Islet precursor cell (in vitro differentiated cells): ENCODE measurements around the gene ZNF532.
"Not testable (repeated sequence)": the region's sequence is repeated elsewhere in the genome, so short reads cannot be mapped to it uniquely, and the experiment has no call there.

Experiments used
- DNase-seq: peaks from one replicate; pipeline ENCODE4 v3.0.0-alpha.2; 2018

The ZNF532 gene, protein sequence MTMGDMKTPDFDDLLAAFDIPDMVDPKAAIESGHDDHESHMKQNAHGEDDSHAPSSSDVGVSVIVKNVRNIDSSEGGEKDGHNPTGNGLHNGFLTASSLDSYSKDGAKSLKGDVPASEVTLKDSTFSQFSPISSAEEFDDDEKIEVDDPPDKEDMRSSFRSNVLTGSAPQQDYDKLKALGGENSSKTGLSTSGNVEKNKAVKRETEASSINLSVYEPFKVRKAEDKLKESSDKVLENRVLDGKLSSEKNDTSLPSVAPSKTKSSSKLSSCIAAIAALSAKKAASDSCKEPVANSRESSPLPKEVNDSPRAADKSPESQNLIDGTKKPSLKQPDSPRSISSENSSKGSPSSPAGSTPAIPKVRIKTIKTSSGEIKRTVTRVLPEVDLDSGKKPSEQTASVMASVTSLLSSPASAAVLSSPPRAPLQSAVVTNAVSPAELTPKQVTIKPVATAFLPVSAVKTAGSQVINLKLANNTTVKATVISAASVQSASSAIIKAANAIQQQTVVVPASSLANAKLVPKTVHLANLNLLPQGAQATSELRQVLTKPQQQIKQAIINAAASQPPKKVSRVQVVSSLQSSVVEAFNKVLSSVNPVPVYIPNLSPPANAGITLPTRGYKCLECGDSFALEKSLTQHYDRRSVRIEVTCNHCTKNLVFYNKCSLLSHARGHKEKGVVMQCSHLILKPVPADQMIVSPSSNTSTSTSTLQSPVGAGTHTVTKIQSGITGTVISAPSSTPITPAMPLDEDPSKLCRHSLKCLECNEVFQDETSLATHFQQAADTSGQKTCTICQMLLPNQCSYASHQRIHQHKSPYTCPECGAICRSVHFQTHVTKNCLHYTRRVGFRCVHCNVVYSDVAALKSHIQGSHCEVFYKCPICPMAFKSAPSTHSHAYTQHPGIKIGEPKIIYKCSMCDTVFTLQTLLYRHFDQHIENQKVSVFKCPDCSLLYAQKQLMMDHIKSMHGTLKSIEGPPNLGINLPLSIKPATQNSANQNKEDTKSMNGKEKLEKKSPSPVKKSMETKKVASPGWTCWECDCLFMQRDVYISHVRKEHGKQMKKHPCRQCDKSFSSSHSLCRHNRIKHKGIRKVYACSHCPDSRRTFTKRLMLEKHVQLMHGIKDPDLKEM (N-terminal part only)

DNA sequence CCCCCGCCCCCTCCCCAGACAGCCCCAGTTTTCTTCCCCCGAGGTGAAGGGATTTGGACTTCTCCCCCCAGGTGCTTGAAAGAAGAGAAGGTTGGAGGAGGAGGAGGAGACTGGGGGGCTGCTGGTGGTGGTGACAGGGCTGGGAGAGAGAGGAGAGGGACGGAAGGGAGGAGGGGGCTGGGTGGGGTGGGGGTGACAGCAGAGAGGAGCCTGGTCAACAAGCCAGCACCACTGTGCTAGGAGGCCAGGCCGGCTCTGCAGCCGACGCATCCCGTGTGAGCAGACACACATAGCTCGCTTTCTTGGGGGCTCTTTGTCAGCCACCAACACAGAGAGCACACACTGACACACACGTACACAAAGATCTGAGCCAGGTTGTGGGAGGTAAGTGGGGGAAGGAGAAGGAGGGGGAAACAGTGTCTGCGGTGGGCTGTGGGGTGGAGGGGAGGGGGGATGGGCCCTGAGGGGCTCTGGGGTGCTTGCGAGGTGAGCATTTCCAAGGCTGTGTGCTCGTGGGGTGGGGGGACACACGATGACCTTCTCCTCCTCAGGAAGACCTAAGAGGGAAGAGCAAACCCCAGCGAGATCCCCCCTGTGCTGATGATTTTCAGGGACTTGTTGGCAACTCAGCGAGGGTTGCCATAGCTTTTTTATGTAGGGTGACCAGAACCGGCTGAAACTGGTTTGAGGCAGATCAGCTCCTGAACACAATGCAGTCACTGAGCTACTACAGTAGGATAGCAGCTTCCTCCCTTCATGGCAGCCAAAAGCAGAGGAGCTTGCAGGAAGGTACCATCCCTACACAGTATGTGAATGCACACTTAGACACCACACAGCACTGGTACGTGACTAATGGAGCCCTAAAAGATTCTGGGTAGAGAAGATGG is at the start of gene ZNF532:
TSS of gene ZNF532 (plus strand) at position 732 of the 887 bp plus-strand sequence. CDS start 53,411 bp downstream, outside the sequence.
- DNase-seq: peak; percentile 87

- DNase-seq: no peak
Measured at GRCh38 chr18:58819051-58819450, 45.6 kb upstream of the ZNF532 start.

GRCh38 chr18:58820251-58820650 is 44.4 kb upstream of the ZNF532 start:
- no peak for DNase-seq

DNA sequence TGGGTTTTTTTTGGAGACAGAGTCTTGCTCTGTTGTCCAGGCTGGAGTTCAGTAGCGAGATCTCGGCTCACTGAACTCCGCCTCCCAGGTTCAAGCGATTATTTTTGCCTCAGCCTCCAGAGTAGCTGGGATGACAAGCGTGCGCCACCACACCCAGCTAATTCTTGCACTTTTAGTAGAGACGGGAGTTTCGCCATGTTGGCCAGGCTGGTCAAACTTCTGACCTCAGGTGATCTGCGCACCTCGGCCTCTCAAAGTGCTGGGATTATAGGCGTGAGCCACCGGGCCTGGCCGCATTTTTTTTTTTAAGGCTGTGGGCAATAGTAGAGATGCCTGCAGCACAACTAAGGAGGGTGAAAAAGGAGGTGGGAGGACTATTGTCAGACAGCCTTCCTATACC is 41.7 kb upstream of the ZNF532 start:
- DNase-seq: no peak

DNA sequence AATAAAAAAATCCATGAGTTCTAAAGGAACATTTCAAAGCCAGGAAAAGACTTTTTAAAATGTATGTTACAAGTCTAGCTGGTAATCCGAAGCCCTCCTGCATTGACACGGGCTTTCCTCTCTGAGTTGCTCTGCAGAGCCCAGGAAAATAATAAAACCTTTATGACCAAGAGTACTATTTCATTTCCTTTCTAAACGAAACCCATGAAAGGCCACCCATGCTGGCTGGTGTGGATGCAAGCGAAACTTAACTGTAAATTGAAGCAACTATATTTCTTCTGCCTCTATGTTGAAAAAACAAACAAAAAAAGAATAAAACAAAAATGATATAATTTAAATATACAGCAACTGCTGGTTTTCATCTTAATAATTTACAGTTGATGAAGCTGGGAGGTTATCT is 41.3 kb upstream of the ZNF532 start:
- DNase-seq: no peak

GRCh38 chr18:58826926-58827325 is 37.8 kb upstream of the ZNF532 start:
- not testable (repeated sequence) for DNase-seq

DNA sequence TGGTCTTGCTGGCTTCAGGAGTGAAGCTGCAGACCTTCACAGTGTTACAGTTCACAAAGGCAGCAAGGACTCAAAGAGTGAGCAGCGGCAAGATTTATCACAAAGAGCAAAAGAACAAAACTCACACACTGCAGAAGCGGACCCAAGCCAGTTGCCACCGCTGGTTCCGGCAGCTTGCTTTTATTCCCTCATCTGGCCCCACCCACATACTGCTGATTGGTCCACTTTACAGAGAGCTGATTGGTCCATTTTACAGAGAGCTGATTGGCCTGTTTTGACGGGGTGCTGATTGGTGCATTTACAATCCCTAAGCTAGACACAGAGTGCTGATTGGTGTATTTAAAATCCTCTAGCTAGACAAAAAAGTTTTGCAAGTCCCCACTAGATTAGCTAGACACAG is 37.2 kb upstream of the ZNF532 start:
- no peak for DNase-seq

DNA sequence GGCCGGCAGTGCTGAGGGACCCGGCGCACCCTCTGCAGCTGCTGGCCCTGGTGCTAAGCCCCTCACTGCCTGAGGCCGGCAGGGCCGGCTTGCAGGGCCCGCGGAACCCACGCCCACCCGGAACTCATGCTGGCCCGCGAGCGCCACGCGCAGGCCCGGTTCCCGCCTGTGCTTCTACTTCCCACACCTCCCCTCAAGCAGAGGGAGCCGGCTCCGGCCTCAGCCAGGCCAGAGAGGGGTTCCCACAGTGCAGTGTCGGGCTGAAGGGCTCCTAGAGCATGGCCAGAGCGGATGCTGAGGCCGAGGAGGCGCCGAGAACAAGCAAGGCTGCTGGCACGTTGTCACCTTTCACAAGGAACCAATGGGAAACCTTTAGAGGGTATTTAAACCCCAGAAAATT is 36.8 kb upstream of the ZNF532 start:
- no peak for DNase-seq

GRCh38 chr18:58828399-58829121 is 36.1 kb upstream of the ZNF532 start:
- DNase-seq: no peak

DNA sequence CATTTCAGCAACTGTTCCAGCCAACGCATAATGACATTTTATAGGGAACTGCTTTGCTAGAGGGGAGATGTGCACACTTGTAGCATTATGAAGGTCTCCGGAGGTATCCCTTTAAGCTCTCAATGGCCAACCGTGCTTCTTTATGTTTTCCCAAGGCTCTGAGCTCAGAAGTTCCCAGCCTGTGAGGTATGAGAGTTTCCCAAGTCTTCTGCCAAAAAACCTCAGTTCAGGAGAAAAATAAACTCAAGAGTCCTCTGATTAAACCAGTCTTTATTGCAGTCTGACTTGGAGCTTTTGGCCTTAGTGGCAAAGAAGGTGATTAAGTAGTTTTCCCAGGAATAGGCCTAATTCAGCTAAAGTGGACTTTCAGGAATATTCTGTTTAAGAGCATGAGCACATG is 35.4 kb upstream of the ZNF532 start:
- no peak for DNase-seq

DNA sequence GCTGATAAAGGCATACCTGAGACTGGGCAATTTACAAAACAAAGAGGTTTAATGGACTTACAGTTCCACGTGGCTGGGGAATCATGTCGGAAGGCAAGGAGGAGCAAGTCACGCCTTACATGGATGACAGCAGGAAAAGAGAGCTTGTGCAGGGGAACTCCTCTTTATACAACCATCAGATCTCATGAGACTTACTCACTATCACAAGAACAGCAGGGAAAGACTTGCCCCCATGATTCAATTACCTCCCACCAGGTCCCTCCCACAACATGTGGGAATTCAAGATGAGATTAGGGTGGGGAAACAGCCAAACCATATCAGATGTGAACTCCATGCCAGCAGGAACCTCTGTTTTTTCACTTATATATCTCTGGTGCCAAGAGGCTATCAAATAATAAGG is 34.8 kb upstream of the ZNF532 start:
- DNase-seq: not testable (repeated sequence)

DNA sequence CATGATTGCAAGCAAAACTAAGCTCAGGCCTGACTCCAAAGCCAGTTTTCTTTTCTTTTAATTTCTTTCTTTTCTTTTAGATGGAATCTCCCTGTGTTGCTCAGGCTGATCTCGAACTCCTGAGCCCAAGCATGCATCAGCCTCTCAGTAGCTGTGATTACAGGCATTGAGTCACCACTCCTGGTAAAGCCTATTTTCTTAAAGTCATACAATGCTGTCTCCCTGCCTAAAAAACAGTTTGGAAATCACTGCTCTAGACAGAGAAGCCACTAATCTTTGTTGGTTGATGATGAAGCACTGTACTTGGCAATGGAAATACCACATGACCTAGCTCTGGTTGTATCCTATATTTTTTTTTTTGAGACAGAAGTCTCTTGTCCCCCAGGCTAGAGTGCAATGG is 33.1 kb upstream of the ZNF532 start:
- no peak for DNase-seq

- DNase-seq: no peak
Measured at GRCh38 chr18:58838165-58838860, 26.4 kb upstream of the ZNF532 start.

DNA sequence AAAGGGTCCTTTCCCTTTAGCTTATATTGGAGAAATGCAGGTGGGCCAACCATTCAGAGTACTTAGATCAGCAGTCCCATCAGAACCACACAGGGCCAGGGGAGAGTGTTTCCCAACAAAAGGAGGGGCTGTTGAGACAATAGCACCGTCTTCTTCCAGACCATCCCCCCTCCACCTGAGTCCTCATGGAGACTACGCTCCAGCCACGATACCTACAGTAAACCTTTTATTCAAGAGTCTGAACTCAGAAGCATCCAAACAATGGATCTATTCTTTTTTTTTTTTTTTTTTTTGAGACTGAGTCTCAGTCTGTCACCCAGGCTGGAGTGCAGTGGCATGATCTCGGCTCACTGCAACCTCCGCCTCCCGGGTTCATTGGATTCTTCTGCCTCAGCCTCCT is 25.7 kb upstream of the ZNF532 start:
- DNase-seq: peak; percentile 75

GRCh38 chr18:58842978-58843687 is 21.5 kb upstream of the ZNF532 start:
- peak; percentile 81 for DNase-seq

DNA sequence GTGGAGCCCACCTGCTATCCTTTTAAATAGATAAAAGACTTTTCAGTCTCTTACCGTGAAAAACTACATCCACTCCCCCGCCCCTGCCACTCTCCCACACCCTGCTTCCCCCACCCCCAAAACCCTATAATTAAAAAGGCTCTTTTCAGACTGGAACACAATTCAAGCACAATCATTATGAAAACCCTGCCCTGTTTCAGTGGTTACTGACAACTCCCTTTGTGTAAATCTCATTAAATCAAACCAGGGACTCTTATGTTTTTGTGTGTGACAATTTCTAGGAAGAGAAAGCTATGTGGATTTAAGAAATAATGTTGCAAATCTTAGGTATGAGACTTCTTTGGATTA is 21.0 kb upstream of the ZNF532 start:
- DNase-seq: no peak

GRCh38 chr18:58844871-58845270 is 19.8 kb upstream of the ZNF532 start:
- DNase-seq: no peak

DNA sequence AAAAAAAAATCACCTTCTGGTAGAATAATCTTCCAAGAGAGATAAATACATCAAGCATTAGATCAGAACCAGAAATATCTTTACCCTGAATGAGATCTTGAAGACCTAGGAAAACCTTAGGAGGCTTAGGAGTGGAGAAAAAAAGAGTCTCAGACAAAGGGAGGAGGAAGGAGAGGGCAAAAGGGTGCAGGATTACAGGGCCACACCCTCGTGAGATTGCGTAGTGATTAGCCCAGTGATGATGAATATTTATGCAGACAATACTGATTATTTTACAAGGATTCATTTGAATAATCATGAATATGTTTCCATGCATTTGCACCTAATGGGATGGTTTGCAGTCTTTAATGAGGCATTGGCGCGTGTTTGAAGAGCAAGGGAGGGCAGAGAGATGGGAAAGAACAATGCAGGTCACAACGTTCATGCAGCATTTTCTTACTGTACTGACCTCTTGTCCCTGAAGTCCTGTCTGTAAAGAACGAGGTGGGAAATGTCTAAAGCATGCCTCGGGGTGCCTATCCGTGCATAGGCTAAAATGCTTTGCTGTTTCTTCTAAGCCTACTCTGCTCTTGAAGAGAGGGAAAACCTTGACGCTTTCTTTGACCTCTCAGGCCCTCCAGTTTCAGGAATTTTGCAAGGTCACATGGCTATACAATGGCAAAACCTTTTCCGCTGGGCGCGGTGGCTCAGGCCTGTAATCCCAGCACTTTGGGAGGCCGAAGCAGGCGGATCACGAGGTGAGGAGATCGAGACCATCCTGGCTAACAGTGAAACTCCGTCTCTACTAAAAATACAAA is 18.6 kb upstream of the ZNF532 start:
- DNase-seq: no peak

- peak; percentile 94 for DNase-seq
Measured at GRCh38 chr18:58847383-58848071, 17.1 kb upstream of the ZNF532 start.
